ENCODE data around the gene SREBF2.

DNA sequence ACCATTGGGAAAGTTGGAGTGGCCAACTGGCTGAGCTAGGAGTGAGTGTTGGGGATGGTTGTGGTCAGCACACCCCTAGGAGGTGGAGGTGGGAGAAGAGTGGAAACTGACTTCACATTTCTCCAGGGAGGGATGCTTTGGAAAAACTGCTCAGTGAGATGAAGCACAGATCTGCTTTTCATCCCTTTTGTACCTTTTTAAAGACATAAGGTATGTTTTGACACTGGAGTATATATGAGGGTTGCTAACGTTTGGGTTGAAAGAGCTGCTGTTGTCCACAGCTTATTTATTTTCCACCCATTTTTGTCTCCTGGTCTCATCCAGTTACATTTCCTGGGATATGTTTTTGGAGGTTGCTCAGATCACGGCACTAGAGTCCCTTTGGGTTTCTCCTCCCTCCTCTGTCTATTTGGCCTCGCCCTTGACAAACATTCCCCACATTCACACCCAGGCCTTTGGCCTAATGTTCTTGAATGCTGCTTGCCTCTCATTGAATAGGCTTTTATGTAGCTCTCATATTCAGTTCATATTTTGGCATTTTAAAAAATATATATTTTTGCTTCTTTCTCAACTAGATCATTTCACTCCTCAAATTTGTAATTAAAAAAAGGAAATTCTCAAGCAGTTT, 8.3 kb downstream of the SREBF2 start:
- TF ChIP-seq TCF12 (IDR thresholded peaks at IDR 0.05; ENCODE audit: low read depth, low read length) (no peak), JUND (IDR thresholded peaks at IDR 0.05; ENCODE audit: low read length) (no peak), SIRT6 (IDR thresholded peaks at IDR 0.05; ENCODE audit: low read length) (no peak), CTCF (IDR thresholded peaks at IDR 0.05; ENCODE audit: control extremely low read depth in 1 of 3, insufficient read depth in 1 of 3, low read depth in 1 of 3, low read length in 3 of 3) (no peak), ASH2L (IDR thresholded peaks at IDR 0.05; ENCODE audit: low read length) (no peak), RAD21 (IDR thresholded peaks at IDR 0.05 in 1 of 2, conservative IDR thresholded peaks at IDR 0.05 in 1 of 2; ENCODE audit: low read depth in 2 of 2, low read length in 2 of 2) (no peak)

Data from H1 (cell line).